NCI-H1105 treated with DMSO at 0.1 percent for 48 hours (cell line): ENCODE measurements around the gene PLXND1.

Source experiments
- DNase-seq: peaks from one replicate; lab custom pipeline; 2025; lab: John Stamatoyannopoulos, UW

The PLXND1 gene

DNA sequence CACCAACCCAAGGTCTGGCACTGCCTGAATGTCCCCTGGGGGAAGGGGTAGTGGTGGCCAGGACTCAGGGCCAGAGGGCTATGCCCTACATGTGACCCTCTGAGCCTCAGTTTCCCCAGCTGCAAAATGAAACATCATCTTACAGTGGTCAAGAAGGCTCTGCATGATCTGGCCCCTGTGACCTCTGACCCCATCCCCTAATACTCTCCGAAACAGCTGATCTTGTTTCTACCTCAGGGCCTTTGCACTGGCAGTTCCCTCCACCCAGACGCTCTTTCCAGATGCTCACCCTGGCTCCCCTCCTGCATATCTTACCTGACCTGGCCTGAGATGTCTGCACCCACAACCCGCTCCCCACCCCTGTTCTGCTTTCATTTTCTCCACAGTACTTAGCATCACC, 21.8 kb downstream of the PLXND1 start:
- no peak for DNase-seq

DNA sequence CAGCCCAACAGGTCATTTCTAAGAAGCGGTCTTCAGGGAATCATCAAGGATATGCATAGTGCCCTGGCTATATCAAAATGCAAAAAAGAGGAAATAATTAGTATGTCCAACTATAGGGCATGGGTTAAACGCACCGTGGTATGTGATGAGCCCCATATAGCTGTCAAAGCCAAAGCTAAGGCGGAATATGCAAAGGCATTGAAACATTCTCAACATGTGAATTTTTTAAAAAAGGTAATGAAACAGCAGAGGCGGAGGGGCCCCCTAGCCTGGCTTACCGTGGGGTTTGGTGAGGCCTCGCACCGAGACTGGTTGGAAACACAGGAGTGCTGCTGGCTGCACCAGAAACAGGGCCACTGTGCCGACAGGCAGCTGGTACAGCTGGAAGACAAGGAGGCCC, 23.2 kb downstream of the PLXND1 start:
- DNase-seq = no peak

GRCh38 chr3:129582799-129583198, 23.7 kb downstream of the PLXND1 start:
- DNase-seq = no peak

GRCh38 chr3:129581623-129582022, 24.9 kb downstream of the PLXND1 start:
- no peak for DNase-seq

DNA sequence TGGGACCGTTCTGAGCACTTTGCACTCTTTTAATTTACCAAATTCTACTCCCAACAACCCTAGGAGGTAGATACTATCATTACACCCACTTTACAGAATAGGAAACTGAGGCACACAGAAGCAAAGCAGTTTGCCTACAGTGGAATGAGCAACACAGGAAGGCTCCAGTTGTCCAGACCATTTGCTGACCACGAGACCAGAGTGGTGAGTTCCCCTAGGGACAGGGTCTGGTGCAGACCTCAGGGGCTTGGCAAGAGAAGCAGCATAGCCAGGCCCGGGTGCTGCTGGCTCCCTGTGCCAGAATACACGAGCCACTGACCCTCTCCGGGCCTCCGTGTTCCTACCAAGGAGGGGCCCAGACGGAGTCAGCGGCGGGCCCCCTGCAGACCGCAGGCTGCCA, 26.5 kb downstream of the PLXND1 start:
- no peak for DNase-seq

DNA sequence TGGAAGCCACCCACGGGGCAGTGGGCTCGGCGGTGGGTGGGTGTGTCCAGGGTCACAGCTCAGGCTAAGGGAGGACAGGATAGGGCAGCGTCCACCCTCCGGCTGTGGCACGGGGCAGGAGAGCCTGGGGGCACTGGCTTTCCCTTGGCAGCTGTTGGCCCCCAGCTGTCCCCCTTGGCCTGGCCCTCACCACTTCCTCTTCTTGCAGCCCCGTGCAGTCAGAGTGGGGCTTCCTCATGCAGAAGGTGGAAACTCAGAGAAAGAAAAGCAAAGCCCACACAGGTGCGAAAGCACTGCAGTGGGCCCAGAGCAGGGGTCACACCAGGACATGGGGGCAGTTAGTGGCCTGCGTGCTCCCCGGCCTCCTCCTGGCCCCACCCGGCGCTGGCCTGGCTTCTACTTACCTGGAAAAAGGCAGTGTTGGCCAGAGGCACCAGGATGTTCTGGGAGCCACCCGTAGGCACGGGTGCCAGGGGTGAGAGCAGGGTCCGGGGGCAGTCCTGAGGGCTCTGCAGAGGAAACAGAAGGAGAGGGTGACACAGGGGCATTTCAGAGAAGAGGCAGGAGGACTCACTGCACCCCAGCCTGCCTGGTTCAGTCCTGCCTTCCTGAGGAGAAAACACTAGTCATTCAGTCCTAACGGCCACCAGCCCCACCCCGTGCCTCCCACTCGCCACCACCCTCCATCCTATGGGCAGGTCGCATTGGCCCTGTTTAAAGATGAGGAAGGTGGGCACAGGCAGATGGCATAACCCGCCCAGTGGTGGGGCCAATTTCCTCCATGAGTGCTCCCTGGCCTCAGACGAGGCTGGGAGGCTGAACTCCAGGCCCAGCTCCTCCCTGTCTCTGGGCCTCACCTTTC, 28.3 kb downstream of the PLXND1 start:
- DNase-seq = no peak

- DNase-seq = no peak
Measured at GRCh38 chr3:129577366-129577765, 29.1 kb downstream of the PLXND1 start.

- no peak for DNase-seq
Measured at GRCh38 chr3:129576514-129577352, 29.7 kb downstream of the PLXND1 start.

GRCh38 chr3:129575997-129576384, 30.5 kb downstream of the PLXND1 start:
- no peak for DNase-seq

- no peak for DNase-seq
Measured at GRCh38 chr3:129575233-129575996, 31.1 kb downstream of the PLXND1 start.

- no peak for DNase-seq
Measured at GRCh38 chr3:129574206-129574605, 32.3 kb downstream of the PLXND1 start.

DNA sequence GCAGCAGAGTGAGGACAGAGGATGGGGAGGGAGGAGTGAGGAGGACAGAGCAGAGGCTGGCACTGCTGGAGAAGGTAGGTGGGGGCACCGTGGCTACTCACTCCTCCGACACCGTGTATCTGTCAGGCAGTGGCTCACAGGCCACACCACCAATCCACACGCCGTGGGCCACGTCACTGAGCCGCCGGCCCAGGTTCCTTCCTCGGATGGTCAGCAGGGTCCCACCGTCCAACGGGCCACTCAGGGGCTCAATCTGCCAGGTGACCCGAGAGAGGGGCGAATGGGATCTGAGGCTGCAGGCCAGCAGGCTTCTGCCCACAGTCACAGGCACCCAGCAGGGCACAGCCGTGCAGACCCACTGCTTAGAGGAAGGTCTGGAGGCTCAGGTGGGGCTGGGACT, 33.0 kb downstream of the PLXND1 start:
- DNase-seq = no peak

DNA sequence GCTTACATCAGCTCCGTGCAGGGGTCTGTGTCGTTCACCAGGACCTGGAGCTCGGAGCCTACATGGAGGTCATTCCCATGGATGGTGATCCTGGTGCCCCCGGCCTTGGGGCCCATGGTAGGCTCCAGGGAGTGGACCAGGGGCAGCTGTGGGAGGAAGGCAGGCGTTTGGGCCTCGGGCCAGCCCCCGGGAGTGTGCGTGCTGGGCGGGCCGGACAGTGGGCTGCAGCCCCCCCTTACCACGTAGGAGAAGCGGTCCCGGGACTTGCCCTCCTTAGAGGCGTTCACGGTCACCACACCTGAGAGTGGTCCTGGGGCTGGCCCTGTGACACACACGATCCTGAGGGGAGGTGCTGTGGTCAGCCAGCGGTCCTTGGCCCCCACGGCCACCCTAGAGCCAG, 33.9 kb downstream of the PLXND1 start:
- no peak for DNase-seq

DNA sequence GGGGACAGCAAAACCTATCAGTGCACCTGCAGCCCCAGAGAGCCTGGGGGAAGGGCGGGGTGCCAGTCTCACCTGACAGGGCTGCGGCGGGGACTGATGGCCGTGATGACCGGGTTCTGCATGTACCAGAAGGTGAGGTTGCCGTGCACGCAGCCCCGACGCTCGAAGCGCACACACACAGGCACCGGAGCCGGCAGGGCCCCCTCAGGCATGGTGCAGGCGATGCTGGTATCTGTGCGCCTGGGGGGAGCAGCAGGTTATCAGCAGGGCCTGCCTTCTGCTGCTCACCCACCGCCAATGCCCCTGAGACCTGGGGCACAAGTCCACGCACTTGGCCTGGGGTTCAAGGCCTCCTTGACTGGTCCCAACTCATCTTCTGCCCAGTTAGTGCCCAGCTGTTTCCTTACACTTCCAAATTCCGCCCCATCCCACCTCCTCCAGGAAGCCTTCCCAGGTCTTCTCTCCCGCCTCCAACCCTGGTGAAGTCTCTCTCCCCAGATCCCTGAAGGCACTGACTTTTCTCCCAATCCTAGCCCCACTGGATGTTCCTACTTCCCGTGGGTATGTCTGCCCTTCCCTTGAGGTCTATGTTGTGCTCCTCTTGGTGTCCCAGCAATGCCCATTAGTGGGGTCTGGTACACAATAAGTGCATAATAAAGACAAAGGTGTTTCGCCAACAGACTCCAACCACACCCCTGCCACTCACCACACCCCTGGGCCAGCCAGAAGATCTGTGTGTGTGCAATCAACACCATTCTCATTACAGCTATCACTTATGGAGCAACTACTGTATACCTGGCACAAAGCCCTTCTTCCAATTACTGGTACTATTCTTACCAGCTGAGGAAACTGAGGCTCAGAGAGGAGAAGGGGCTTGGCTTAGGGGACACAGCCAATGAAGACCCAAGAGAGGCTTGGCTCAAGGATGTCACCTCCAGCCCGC, 34.6 kb downstream of the PLXND1 start:
- DNase-seq = no peak

- DNase-seq = no peak
Measured at GRCh38 chr3:129569856-129570255, 36.6 kb downstream of the PLXND1 start.

- no peak for DNase-seq
Measured at GRCh38 chr3:129567939-129568338, 38.5 kb downstream of the PLXND1 start.

GRCh38 chr3:129567176-129567705, 39.2 kb downstream of the PLXND1 start:
- no peak for DNase-seq

DNA sequence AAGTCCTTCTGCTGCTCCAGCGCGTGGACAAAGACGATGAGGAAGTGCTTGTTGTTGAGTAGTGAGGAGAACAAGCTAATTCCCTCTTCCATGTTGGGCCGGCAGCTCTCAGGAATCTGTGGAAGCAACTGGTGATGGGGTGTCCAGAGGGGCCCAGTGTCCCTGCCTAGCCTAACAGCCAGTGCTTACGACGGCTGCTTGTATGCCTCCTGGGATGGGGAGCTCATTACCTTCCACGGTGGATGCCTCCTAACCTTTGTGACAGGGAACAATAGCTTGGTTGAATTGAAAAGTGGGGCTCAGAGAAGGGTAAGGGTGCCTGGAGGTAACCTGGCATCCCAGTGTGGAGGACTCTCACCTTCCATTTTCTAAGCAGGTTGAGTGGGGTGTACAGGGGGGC, 40.6 kb downstream of the PLXND1 start:
- no peak for DNase-seq

GRCh38 chr3:129564981-129565644, 41.4 kb downstream of the PLXND1 start:
- DNase-seq = no peak

DNA sequence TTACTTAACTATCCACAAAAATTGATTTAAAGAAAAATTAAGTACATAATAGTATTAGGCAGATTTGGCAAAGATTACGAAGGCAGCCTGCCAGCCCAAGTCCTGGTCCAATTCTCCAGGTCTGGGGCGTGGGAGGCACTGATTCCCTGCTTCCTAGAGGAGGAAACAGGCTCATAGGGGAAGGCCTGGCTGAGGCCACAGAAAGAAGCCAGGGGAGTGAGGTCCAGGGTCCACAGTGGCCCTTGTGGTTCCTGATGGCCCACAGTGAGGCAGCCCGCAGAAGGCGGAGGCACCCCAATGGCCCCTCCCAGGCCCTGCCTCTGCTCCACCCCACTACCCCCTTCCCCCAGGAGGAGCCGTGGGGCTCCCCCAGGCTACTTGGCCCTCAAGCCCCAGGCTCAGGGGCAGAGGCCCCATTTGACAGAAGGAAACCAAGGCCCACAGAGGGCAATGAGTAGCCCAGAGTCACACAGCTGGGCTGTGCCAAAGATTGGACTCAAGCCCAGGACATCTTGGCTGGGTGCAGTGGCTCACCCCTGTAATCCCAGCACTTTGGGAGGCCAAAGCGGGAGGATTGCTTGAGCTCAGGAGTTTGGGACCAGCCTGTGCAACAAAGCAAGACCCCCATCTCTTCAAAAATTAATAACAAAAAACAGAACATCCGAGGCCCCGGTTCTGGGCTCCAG, 42.5 kb downstream of the PLXND1 start:
- no peak for DNase-seq
